H1 (cell line): ENCODE data around the gene OPN3. TPM values are rescaled to one million over a fixed set of nuclear protein-coding genes. Genes with fewer than 3 reads are reported as not detected.

Experiments
- CTCF ChIA-PET: fragments of 300-600 bp; sonication (Branson Sonifier 250); formaldehyde crosslinking; loops from one replicate; lab custom pipeline; 2021; ENCODE audit not compliant: partially characterized antibody; lab: Charles Lee
- POLR2A ChIA-PET: fragments of 300-600 bp; sonication (Branson Sonifier 250); formaldehyde crosslinking; loops from one replicate; lab custom pipeline; 2021; ENCODE audit warnings: inconsistent platforms; ENCODE audit not compliant: partially characterized antibody; lab: Charles Lee
- DNase-seq, 2 experiments: peaks; one replicate each; pipeline versions ENCODE4 v3.0.0 to v3.0.0-alpha.2; 2010 to 2022; ENCODE audit warnings: low spot score in 2 of 2, low read depth in 1 of 2, mixed read lengths in 1 of 2
- FAIRE-seq: peaks from 2 replicates; lab custom pipeline; 2011; peaks lifted over from hg19 to GRCh38; lab: Jason Lieb, UNC
- H2AFZ ChIP-seq: 2 replicates; pipeline ENCODE4 v1.8.1; 2012; ENCODE audit warnings: low read length, inconsistent platforms
- H2AK5ac ChIP-seq: 2 replicates; pipeline ENCODE4 v1.6.1; 2013; ENCODE audit warnings: low read depth, low read length
- H2BK120ac ChIP-seq: replicated peaks from 2 replicates; pipeline ENCODE3; 2013; ENCODE audit warnings: low read depth, low read length, inconsistent platforms
- H2BK12ac ChIP-seq: 2 replicates; pipeline ENCODE4 v1.6.1; 2013; ENCODE audit warnings: low read depth, low read length
- H2BK15ac ChIP-seq: 2 replicates; pipeline ENCODE4 v1.6.1; 2013; ENCODE audit warnings: low read length
- H2BK20ac ChIP-seq: 2 replicates; pipeline ENCODE4 v1.6.1; 2013; ENCODE audit warnings: low read length
- H2BK5ac ChIP-seq: 2 replicates; pipeline ENCODE4 v1.6.1; 2013; ENCODE audit warnings: low read depth, low read length
- H3K14ac ChIP-seq: 2 replicates; pipeline ENCODE4 v1.6.1; 2013; ENCODE audit warnings: inconsistent platforms; ENCODE audit not compliant: insufficient read length
- H3K18ac ChIP-seq: 2 replicates; pipeline ENCODE4 v1.6.1; 2013; ENCODE audit warnings: low read length; ENCODE audit errors: extremely low read depth
- H3K23ac ChIP-seq: 2 replicates; pipeline ENCODE4 v1.6.1; 2013; ENCODE audit warnings: inconsistent platforms; ENCODE audit not compliant: insufficient read length
- H3K23me2 ChIP-seq: 2 replicates; pipeline ENCODE4 v1.6.1; 2013; ENCODE audit warnings: low read depth, low read length
- H3K27ac ChIP-seq: 2 replicates; pipeline ENCODE4 v1.6.1; 2011; ENCODE audit warnings: low read depth, low read length, inconsistent platforms
- H3K27me3 ChIP-seq, 4 experiments: replicated peaks in 1 of 4; 1 replicate in 1 of 4; 2 replicates in 3 of 4; pipeline versions ENCODE4 v1.6.1 to v1.8.1; 2011 to 2013; ENCODE audit warnings: low read length in 3 of 4, mild to moderate bottlenecking in 3 of 4, inconsistent platforms in 2 of 4, mixed read lengths in 2 of 4, moderate library complexity in 1 of 4; ENCODE audit not compliant: control insufficient read depth in 3 of 4, insufficient read depth in 3 of 4; ENCODE audit errors: extremely low read depth in 1 of 4
- H3K36me3 ChIP-seq, 4 experiments: 2 replicates each; pipeline versions ENCODE4 v1.6.1 to v1.8.1; 2011 to 2013; ENCODE audit warnings: mild to moderate bottlenecking in 4 of 4, low read length in 3 of 4, moderate library complexity in 2 of 4, control low read depth in 1 of 4, inconsistent platforms in 1 of 4; ENCODE audit not compliant: insufficient read depth in 4 of 4, control insufficient read depth in 2 of 4
- H3K4ac ChIP-seq: replicated peaks from 2 replicates; pipeline ENCODE3; 2013; ENCODE audit warnings: low read length, low read depth, mixed read lengths, inconsistent platforms; ENCODE audit not compliant: insufficient read length
- H3K4me1 ChIP-seq, 4 experiments: replicated peaks in 1 of 4; 1 replicate in 1 of 4; 2 replicates in 3 of 4; pipeline versions ENCODE4 v1.6.1 to v1.8.1; 2011 to 2013; ENCODE audit warnings: low read length in 3 of 4, inconsistent platforms in 2 of 4, mixed read lengths in 1 of 4; ENCODE audit not compliant: insufficient read depth in 4 of 4, control insufficient read depth in 3 of 4
- H3K4me2 ChIP-seq, 2 experiments: 2 replicates each; pipeline versions ENCODE4 v1.6.1 to v1.8.1; 2011 to 2013; ENCODE audit warnings: low read depth in 2 of 2, low read length in 2 of 2, control low read depth in 1 of 2, inconsistent platforms in 1 of 2, mild to moderate bottlenecking in 1 of 2; ENCODE audit not compliant: insufficient read depth in 1 of 2
- H3K4me3 ChIP-seq, 4 experiments: fragments of 200-600, 300-600 bp in 1 of 4; sonication (generic), shearing (Covaris generic), sonication (Bioruptor Twin) in 1 of 4; 2 replicates each; pipeline versions ENCODE4 v1.5.1 to v1.8.1; 2011 to 2016; ENCODE audit warnings: low read length in 4 of 4, low read depth in 3 of 4, control low read depth in 2 of 4, inconsistent platforms in 2 of 4, mild to moderate bottlenecking in 2 of 4, mixed read lengths in 1 of 4, moderate library complexity in 1 of 4; ENCODE audit not compliant: insufficient read depth in 2 of 4; ENCODE audit errors: extremely low read depth in 1 of 4
- H3K56ac ChIP-seq: replicated peaks from 2 replicates; pipeline ENCODE3; 2013; ENCODE audit warnings: low read depth, mild to moderate bottlenecking, mixed read lengths, low read length, inconsistent platforms; ENCODE audit not compliant: insufficient read length
- H3K79me1 ChIP-seq: 2 replicates; pipeline ENCODE4 v1.6.1; 2013; ENCODE audit warnings: low read depth, low read length, control low read depth
- H3K79me2 ChIP-seq, 2 experiments: 2 replicates each; pipeline versions ENCODE4 v1.6.1 to v1.8.1; 2012 to 2013; ENCODE audit warnings: low read length in 2 of 2, mild to moderate bottlenecking in 2 of 2, inconsistent platforms in 1 of 2; ENCODE audit not compliant: insufficient read depth in 2 of 2, control insufficient read depth in 1 of 2
- H3K9ac ChIP-seq, 4 experiments: replicated peaks in 1 of 4; 1 replicate in 1 of 4; 2 replicates in 3 of 4; pipeline versions ENCODE4 v1.6.1 to v1.8.1; 2011 to 2013; ENCODE audit warnings: low read depth in 3 of 4, low read length in 3 of 4, control low read depth in 2 of 4, mild to moderate bottlenecking in 2 of 4, moderate library complexity in 2 of 4, inconsistent platforms in 1 of 4; ENCODE audit errors: extremely low read depth in 1 of 4
- H3K9me3 ChIP-seq, 2 experiments: 2 replicates each; pipeline versions ENCODE4 v1.6.1 to v1.8.1; 2012 to 2013; ENCODE audit warnings: mild to moderate bottlenecking in 2 of 2, moderate library complexity in 2 of 2, control low read depth in 1 of 2, inconsistent platforms in 1 of 2, low read depth in 1 of 2, low read length in 1 of 2, mixed read lengths in 1 of 2; ENCODE audit not compliant: insufficient read depth in 2 of 2
- H4K20me1 ChIP-seq, 2 experiments: replicated peaks in 1 of 2; 2 replicates each; pipeline versions ENCODE3 to v1.8.1; 2011 to 2013; ENCODE audit warnings: inconsistent platforms in 2 of 2, low read length in 2 of 2, mild to moderate bottlenecking in 1 of 2; ENCODE audit not compliant: insufficient read depth in 2 of 2, control insufficient read depth in 1 of 2
- H4K5ac ChIP-seq: 2 replicates; pipeline ENCODE4 v1.6.1; 2013; ENCODE audit warnings: low read length, low read depth, mixed read lengths, inconsistent platforms; ENCODE audit not compliant: insufficient read length
- H4K8ac ChIP-seq: 2 replicates; pipeline ENCODE4 v1.8.0; 2013; ENCODE audit warnings: mild to moderate bottlenecking, moderate library complexity, low read length, inconsistent platforms; ENCODE audit not compliant: insufficient read depth; ENCODE audit errors: extremely low read depth
- H4K91ac ChIP-seq: replicated peaks from 2 replicates; pipeline ENCODE3; 2013; ENCODE audit warnings: low read length, mixed read lengths, inconsistent platforms; ENCODE audit not compliant: insufficient read length
- ATF2 ChIP-seq: IDR thresholded peaks from 2 replicates; pipeline ENCODE4 v1.6.1; 2012; ENCODE audit warnings: low read length, inconsistent platforms
- CBX5 ChIP-seq: fragments of 300-800, 300-1000 bp; sonication (generic); IDR thresholded peaks from 2 replicates; pipeline ENCODE4 v1.7.1; 2016; ENCODE audit warnings: antibody characterized with exemption, low read length, low read depth
- E2F6 ChIP-seq: IDR thresholded peaks from 2 replicates; pipeline ENCODE4 v1.6.1; 2012; ENCODE audit warnings: inconsistent platforms
- JUN ChIP-seq: IDR thresholded peaks from 2 replicates; pipeline ENCODE4 v1.6.1; 2011; ENCODE audit warnings: low read depth, mild to moderate bottlenecking, improper control_type of control experiment, low read length
- MAFK ChIP-seq: IDR thresholded peaks from 2 replicates; pipeline ENCODE4 v1.6.1; 2012; ENCODE audit warnings: low read depth, mild to moderate bottlenecking, improper control_type of control experiment, low read length
- SAP30 ChIP-seq: fragments of 300-600 bp; sonication (generic); IDR thresholded peaks from 2 replicates; pipeline ENCODE4 v1.7.1; 2012; ENCODE audit warnings: low read length, moderate library complexity, mild to moderate bottlenecking, inconsistent platforms; ENCODE audit not compliant: insufficient read depth, insufficient replicate concordance
- SP1 ChIP-seq: IDR thresholded peaks from 2 replicates; pipeline ENCODE4 v1.6.1; 2011; ENCODE audit warnings: low read depth, low read length
- TBP ChIP-seq: IDR thresholded peaks from 2 replicates; pipeline ENCODE4 v1.6.1; 2011; ENCODE audit warnings: low read depth, low read length, improper control_type of control experiment
- TEAD4 ChIP-seq: IDR thresholded peaks from 2 replicates; pipeline ENCODE4 v1.6.1; 2012; ENCODE audit warnings: low read depth, low read length, inconsistent platforms, mixed read lengths
- USF2 ChIP-seq: IDR thresholded peaks from 2 replicates; pipeline ENCODE4 v1.6.1; 2011; ENCODE audit warnings: low read length, improper control_type of control experiment
- WGBS, 2 experiments: shearing (Covaris generic) in 1 of 2; methylation state at CpG; one replicate each; pipeline versions ENCODE4 v1.1.6 to v1.1.7; 2013 to 2015; ENCODE audit warnings: low lambda C conversion rate in 2 of 2, mixed read lengths in 2 of 2, inconsistent platforms in 1 of 2, low coverage in 1 of 2, missing lambda C conversion rate in 1 of 2; ENCODE audit not compliant: insufficient replicate concordance in 2 of 2, insufficient coverage in 1 of 2, insufficient read length in 1 of 2; ENCODE audit errors: extremely low coverage in 1 of 2, missing lambda C conversion rate in 1 of 2; 5-methylcytosine and 5-hydroxymethylcytosine counted together
- polyA plus RNA-seq, 7 experiments: library from polyadenylated mRNA; depleted of rRNA in 3 of 7; stranded (reverse) in 5 of 7; unstranded in 2 of 7; fragments of >200 nt in 5 of 7; fragments of 200-250 nt in 2 of 7; gene quantifications; 1 replicate in 5 of 7; 2 replicates in 1 of 7; 4 replicates in 1 of 7; pipeline versions ENCODE4 v1.2.1 to v1.2.3, GENCODE V29; 2011 to 2013; ENCODE audit warnings: missing spikeins in 2 of 7, mixed read lengths in 2 of 7
- total RNA-seq: library from RNA; stranded (reverse); fragmentation: NEBNext Ultra II Directional; extraction: Animal tissue kit (Norgen Biotek cat#: 25700); gene quantifications from 2 replicates; pipeline ENCODE4 v1.2.1, GENCODE V29; 2021

The OPN3 gene
- total and polyA plus RNA-seq, 2 of the 8 experiments (the other 6 are each of a cell fraction or from before 2014, with no cell fraction given): 8.8 to 19.4 TPM

- Histone ChIP-seq H3K9me3 (no peaks in the 10 kb centered on the region), H3K4ac (no peak overlapping the region), H3K23me2 (no peaks in the 10 kb centered on the region), H4K5ac (no peak overlapping the region), H3K4me2 (no peak overlapping the region), H3K27me3 (no peaks in the 10 kb centered on the region), H2BK5ac (no peak overlapping the region), H2BK12ac (no peak overlapping the region), H3K18ac (no peak overlapping the region), H3K79me2 (no peaks in the 10 kb centered on the region), H3K36me3 (no peaks in the 10 kb centered on the region), H4K20me1 (peaks cover 2 to 3% of the 10 kb centered on the region in 2 experiments), H3K23ac (no peak overlapping the region), H2BK120ac (no peak overlapping the region), H3K27ac (no peak overlapping the region), H4K8ac (no peak overlapping the region), H2AK5ac (no peak overlapping the region), H3K9ac (no peak overlapping the region), H3K79me1 (no peaks in the 10 kb centered on the region), H3K56ac (no peak overlapping the region), H3K4me1 (no peaks in the 10 kb centered on the region), H2BK20ac (no peak overlapping the region), H2AFZ (no peak overlapping the region), H3K14ac (no peak overlapping the region), H4K91ac (no peak overlapping the region), H2BK15ac (no peak overlapping the region), H3K4me3 (no peak overlapping the region)
- WGBS, 2 experiments: 78% methylated on average over 3 of the region's 3 CpGs; no CpG with 5 or more reads in 1 of the 2 experiments
- CTCF ChIA-PET: interaction anchor here (1.2 to 1.3 kb wide), 2 partner anchors 22 to 226 kb away, joined by 3 read pairs; no protein-coding TSS in a partner anchor
- POLR2A ChIA-PET: interaction anchor here (0.8 kb wide), 1 partner anchor 231 kb away, joined by 3 read pairs; no protein-coding TSS in a partner anchor
- FAIRE-seq (no peak), DNase-seq (no peak)
- TF ChIP-seq E2F6: no peak
- TF ChIP-seq USF2: no peak
- TF ChIP-seq MAFK: no peak
- no peak for TF ChIP-seq CBX5
- no peak for TF ChIP-seq TEAD4
- no peak for TF ChIP-seq JUN
- no peak for TF ChIP-seq ATF2
- TF ChIP-seq SAP30: no peak
- TF ChIP-seq SP1: no peak
- TF ChIP-seq TBP: no peak
Measured at GRCh38 chr1:241608379-241609033, 31.7 kb downstream of the OPN3 start.
